H9 (cell line): ENCODE measurements around the gene PCSK6. TPM values are rescaled to one million over a fixed set of nuclear protein-coding genes. Genes with fewer than 3 reads are reported as not detected.

ENCODE experiments used
- DNase-seq: peaks from one replicate; pipeline ENCODE4 v3.0.0-alpha.2; 2017
- H2AFZ ChIP-seq: one replicate; pipeline ENCODE4 v1.6.1; 2013; ENCODE audit warnings: mild to moderate bottlenecking, low read length, control low read depth, moderate library complexity
- H2AK5ac ChIP-seq: 2 replicates; pipeline ENCODE4 v1.6.1; 2013; ENCODE audit warnings: low read length, control low read depth, mixed read lengths; ENCODE audit not compliant: insufficient read length
- H2BK120ac ChIP-seq: one replicate; pipeline ENCODE4 v1.6.1; 2013; ENCODE audit warnings: low read depth, mild to moderate bottlenecking, low read length, control low read depth, inconsistent platforms; ENCODE audit not compliant: poor library complexity, severe bottlenecking
- H2BK12ac ChIP-seq: 2 replicates; pipeline ENCODE4 v1.6.1; 2013; ENCODE audit warnings: low read length, control low read depth, mixed read lengths, low read depth; ENCODE audit not compliant: insufficient read length
- H2BK15ac ChIP-seq: 2 replicates; pipeline ENCODE4 v1.6.1; 2013; ENCODE audit warnings: low read depth, low read length, control low read depth
- H2BK20ac ChIP-seq: one replicate; pipeline ENCODE4 v1.6.1; 2013; ENCODE audit warnings: low read depth, mild to moderate bottlenecking, low read length, control low read depth, inconsistent platforms; ENCODE audit not compliant: poor library complexity, severe bottlenecking
- H2BK5ac ChIP-seq: 2 replicates; pipeline ENCODE4 v1.6.1; 2013; ENCODE audit warnings: low read length, control low read depth, mixed read lengths; ENCODE audit not compliant: insufficient read length
- H3K14ac ChIP-seq: 2 replicates; pipeline ENCODE4 v1.6.1; 2013; ENCODE audit warnings: low read length, control low read depth; ENCODE audit not compliant: insufficient read depth
- H3K18ac ChIP-seq: 2 replicates; pipeline ENCODE4 v1.6.1; 2013; ENCODE audit warnings: low read depth, mild to moderate bottlenecking, mixed read lengths, low read length, control low read depth; ENCODE audit not compliant: insufficient read length
- H3K23ac ChIP-seq: 2 replicates; pipeline ENCODE4 v1.6.1; 2013; ENCODE audit warnings: low read length, control low read depth, mixed read lengths, low read depth; ENCODE audit not compliant: insufficient read length
- H3K23me2 ChIP-seq: 2 replicates; pipeline ENCODE4 v1.6.1; 2013; ENCODE audit warnings: low read depth, mild to moderate bottlenecking, mixed read lengths, low read length, control low read depth; ENCODE audit not compliant: insufficient read length, poor library complexity, severe bottlenecking
- H3K27ac ChIP-seq: 2 replicates; pipeline ENCODE4 v1.5.1; 2013; ENCODE audit warnings: low read length, control low read depth, mixed read lengths, low read depth; ENCODE audit not compliant: insufficient read length
- H3K27me3 ChIP-seq: 2 replicates; pipeline ENCODE4 v1.6.1; 2013; ENCODE audit warnings: low read length, control low read depth, inconsistent platforms; ENCODE audit not compliant: insufficient read depth
- H3K4ac ChIP-seq: 2 replicates; pipeline ENCODE4 v1.6.1; 2013; ENCODE audit warnings: low read depth, mild to moderate bottlenecking, control low read depth, inconsistent platforms, low read length, moderate library complexity
- H3K4me1 ChIP-seq: 2 replicates; pipeline ENCODE4 v1.6.1; 2013; ENCODE audit warnings: low read length, control low read depth, inconsistent platforms; ENCODE audit not compliant: insufficient read depth
- H3K4me2 ChIP-seq: 2 replicates; pipeline ENCODE4 v1.6.1; 2013; ENCODE audit warnings: low read length, control low read depth, mixed read lengths; ENCODE audit not compliant: insufficient read length, insufficient read depth
- H3K56ac ChIP-seq: 2 replicates; pipeline ENCODE4 v1.6.1; 2013; ENCODE audit warnings: low read depth, mild to moderate bottlenecking, mixed read lengths, low read length, control low read depth; ENCODE audit not compliant: insufficient read length
- H3K79me1 ChIP-seq: 2 replicates; pipeline ENCODE4 v1.6.1; 2013; ENCODE audit warnings: low read depth, mild to moderate bottlenecking, moderate library complexity, low read length, control low read depth, inconsistent platforms; ENCODE audit not compliant: insufficient read depth, poor library complexity, severe bottlenecking
- H3K79me2 ChIP-seq: 2 replicates; pipeline ENCODE4 v1.6.1; 2013; ENCODE audit warnings: low read length, control low read depth, inconsistent platforms; ENCODE audit not compliant: insufficient read depth
- H3K9ac ChIP-seq: 2 replicates; pipeline ENCODE4 v1.6.1; 2013; ENCODE audit warnings: low read length, control low read depth, mixed read lengths; ENCODE audit not compliant: insufficient read length; ENCODE audit errors: extremely low read depth
- H3K9me3 ChIP-seq: one replicate; pipeline ENCODE4 v1.6.1; 2013; ENCODE audit warnings: low read depth, low read length, inconsistent platforms; ENCODE audit not compliant: control insufficient read depth
- H3T11ph ChIP-seq: one replicate; pipeline ENCODE4 v1.6.1; 2013; ENCODE audit warnings: mild to moderate bottlenecking, low read length, control low read depth, inconsistent platforms
- H4K20me1 ChIP-seq: one replicate; pipeline ENCODE4 v1.6.1; 2013; ENCODE audit not compliant: control insufficient read depth, insufficient read length, insufficient read depth
- H4K5ac ChIP-seq: 2 replicates; pipeline ENCODE4 v1.6.1; 2013; ENCODE audit warnings: low read depth, mild to moderate bottlenecking, mixed read lengths, low read length, control low read depth; ENCODE audit not compliant: insufficient read length
- H4K8ac ChIP-seq: replicated peaks from 2 replicates; pipeline ENCODE4 v1.6.1; 2013; ENCODE audit warnings: low read length, control low read depth, mixed read lengths, low read depth; ENCODE audit not compliant: insufficient read length
- H4K91ac ChIP-seq: 2 replicates; pipeline ENCODE4 v1.6.1; 2013; ENCODE audit warnings: low read depth, mild to moderate bottlenecking, moderate library complexity, mixed read lengths, low read length, control low read depth; ENCODE audit not compliant: insufficient read length
- H3K27ac Mint-ChIP-seq, 3 experiments: 2 replicates in 2 of 3; 3 replicates in 1 of 3; pipeline ENCODE4 v1.8.0; 2020 to 2021; ENCODE audit warnings: mixed read lengths in 3 of 3, mild to moderate bottlenecking in 1 of 3, moderate library complexity in 1 of 3
- H3K27me3 Mint-ChIP-seq: 2 replicates; pipeline ENCODE4 v1.8.0; 2021; ENCODE audit warnings: low read depth, mild to moderate bottlenecking, moderate library complexity, mixed read lengths
- H3K36me3 Mint-ChIP-seq, 3 experiments: 2 replicates in 2 of 3; 3 replicates in 1 of 3; pipeline ENCODE4 v1.8.0; 2020 to 2021; ENCODE audit warnings: low read depth in 3 of 3, mixed read lengths in 3 of 3; ENCODE audit not compliant: insufficient read depth in 1 of 3
- H3K4me1 Mint-ChIP-seq, 2 experiments: 2 replicates each; pipeline ENCODE4 v1.8.0; 2020; ENCODE audit warnings: mixed read lengths in 2 of 2
- H3K4me3 Mint-ChIP-seq, 2 experiments: 2 replicates in 1 of 2; 3 replicates in 1 of 2; pipeline ENCODE4 v1.8.0; 2020 to 2021; ENCODE audit warnings: mild to moderate bottlenecking in 2 of 2, mixed read lengths in 2 of 2, moderate library complexity in 1 of 2
- H3K9me3 Mint-ChIP-seq, 2 experiments: 2 replicates in 1 of 2; 3 replicates in 1 of 2; pipeline ENCODE4 v1.8.0; 2020; ENCODE audit warnings: mild to moderate bottlenecking in 2 of 2, mixed read lengths in 2 of 2, moderate library complexity in 1 of 2
- CTCF ChIP-seq: fragments of 200-600 bp; sonication (generic); conservative IDR thresholded peaks from 3 replicates; pipeline ENCODE4 v1.8.0; 2021; ENCODE audit warnings: antibody characterized with exemption, mild to moderate bottlenecking
- whole genome bisulfite sequencing: extraction: QIAGEN DNeasy Blood & Tissue Kit; methylation state at CpG from one replicate; pipeline ENCODE4 v1.1.7; 2013; ENCODE audit warnings: missing lambda C conversion rate, low lambda C conversion rate, mixed read lengths; ENCODE audit not compliant: insufficient read length; ENCODE audit errors: extremely low coverage; 5-methylcytosine and 5-hydroxymethylcytosine counted together
- total RNA-seq: library from RNA; stranded (reverse); gene quantifications from 2 replicates; pipeline ENCODE4 v1.2.1, GENCODE V29; 2021

Gene PCSK6
- total RNA-seq, 1 experiment from 2014 or later, result 4.0 TPM

GRCh38 chr15:101355678-101356464 is 133.6 kb downstream of the PCSK6 start:
- no peak overlapping the region for H2BK120ac ChIP-seq
- TF ChIP-seq CTCF, result no peak
- H4K5ac ChIP-seq, result no peak overlapping the region
- no peaks in the 10 kb centered on the region for H4K20me1 ChIP-seq
- Mint-ChIP-seq H3K36me3 (peaks cover 0 to 9% (median 0%) of the 10 kb centered on the region in 3 experiments; a peak in 3 of 7 replicates), H3K4me1 (no peaks in the 10 kb centered on the region), H3K9me3 (peaks cover 9 to 10% of the 10 kb centered on the region in 2 experiments; a peak in 4 of 5 replicates), H3K27ac (no peak overlapping the region), H3K4me3 (no peak overlapping the region), H3K27me3 (peaks cover 2% of the 10 kb centered on the region)
- H4K8ac ChIP-seq, result no peak overlapping the region
- H3T11ph ChIP-seq, result no peak overlapping the region
- H3K9ac ChIP-seq, result no peak overlapping the region
- no peak overlapping the region for H3K23ac ChIP-seq
- H2BK15ac ChIP-seq, result no peak overlapping the region
- H2BK12ac ChIP-seq, result no peak overlapping the region
- H3K79me1 ChIP-seq, result no peaks in the 10 kb centered on the region
- H3K27ac ChIP-seq, result no peak overlapping the region
- H2BK20ac ChIP-seq, result no peak overlapping the region
- no peak overlapping the region for H2AK5ac ChIP-seq
- H3K27me3 ChIP-seq, result no peaks in the 10 kb centered on the region
- H3K14ac ChIP-seq, result no peak overlapping the region
- H3K56ac ChIP-seq, result no peak overlapping the region
- no peaks in the 10 kb centered on the region for H3K9me3 ChIP-seq
- H3K4me2 ChIP-seq, result no peak overlapping the region
- H4K91ac ChIP-seq, result no peak overlapping the region
- DNase-seq, result no peak
- H3K23me2 ChIP-seq, result no peaks in the 10 kb centered on the region
- no peak overlapping the region for H2BK5ac ChIP-seq
- no peaks in the 10 kb centered on the region for H3K79me2 ChIP-seq
- H3K18ac ChIP-seq, result no peak overlapping the region
- H2AFZ ChIP-seq, result no peak overlapping the region
- H3K4me1 ChIP-seq, result no peaks in the 10 kb centered on the region
- no CpG with 5 or more reads among the region's 23 CpGs for WGBS
- H3K4ac ChIP-seq, result no peak overlapping the region
